HepG2 (cell line): ENCODE data around the gene GALNT5.

Experiments used
- BCLAF1 ChIP-seq: fragments of 450-650 bp; IDR thresholded peaks from 2 replicates; pipeline ENCODE4 v1.6.1; 2017; ENCODE audit warnings: mild to moderate bottlenecking
- EP300 ChIP-seq, 3 experiments: sonication (generic) in 1 of 3; formaldehyde crosslinking in 1 of 3; IDR thresholded peaks; 2 replicates each; pipeline versions ENCODE4 v1.5.1 to v1.6.1; 2011 to 2020; ENCODE audit warnings: low read depth in 2 of 3, low read length in 2 of 3, borderline replicate concordance in 1 of 3, improper control_type of control experiment in 1 of 3, mild to moderate bottlenecking in 1 of 3, missing genetic modification reagents in 1 of 3, moderate library complexity in 1 of 3
- ETV6 ChIP-seq: sonication (generic); formaldehyde crosslinking; conservative IDR thresholded peaks from 2 replicates; pipeline ENCODE4 v1.4.0; 2020; ENCODE audit warnings: missing genetic modification reagents
- GMEB2 ChIP-seq: IDR thresholded peaks from 2 replicates; pipeline ENCODE4 v1.6.1; 2016; ENCODE audit warnings: missing biosample characterization, missing genetic modification reagents, low read depth
- HES4 ChIP-seq: sonication (generic); formaldehyde crosslinking; IDR thresholded peaks from 2 replicates; pipeline ENCODE4 v1.9.0; 2021; ENCODE audit warnings: mild to moderate bottlenecking, missing genetic modification reagents, borderline replicate concordance
- MYC ChIP-seq: sonication (generic); formaldehyde crosslinking; IDR thresholded peaks from 2 replicates; pipeline ENCODE4 v1.9.0; 2021; ENCODE audit warnings: missing genetic modification reagents, borderline replicate concordance
- SP1 ChIP-seq, 2 experiments: fragments of 450-650 bp in 1 of 2; sonication (generic) in 1 of 2; formaldehyde crosslinking in 1 of 2; IDR thresholded peaks; 2 replicates each; pipeline versions ENCODE4 v1.4.0 to v1.6.1; 2016 to 2020; ENCODE audit warnings: missing genetic modification reagents in 1 of 2
- SUZ12 ChIP-seq: fragments of 150-350 bp; IDR thresholded peaks from 2 replicates; pipeline ENCODE4 v1.6.1; 2014; ENCODE audit warnings: low read depth, low read length
- TOPORS ChIP-seq: sonication (generic); formaldehyde crosslinking; IDR thresholded peaks from 2 replicates; pipeline ENCODE4 v1.8.0; 2023; ENCODE audit warnings: mild to moderate bottlenecking, missing genetic modification reagents
- ZNF430 ChIP-seq: sonication (generic); formaldehyde crosslinking; IDR thresholded peaks from 2 replicates; pipeline ENCODE4 v1.9.0; 2021; ENCODE audit warnings: mild to moderate bottlenecking, missing genetic modification reagents
- ZNF878 ChIP-seq: sonication (generic); formaldehyde crosslinking; IDR thresholded peaks from 2 replicates; pipeline ENCODE4 v1.8.1; 2023; ENCODE audit warnings: mild to moderate bottlenecking, missing genetic modification reagents, moderate library complexity
- ZSCAN29 ChIP-seq: sonication (generic); formaldehyde crosslinking; conservative IDR thresholded peaks from 2 replicates; pipeline ENCODE4 v1.4.0; 2020; ENCODE audit warnings: mild to moderate bottlenecking, missing genetic modification reagents
- TF ChIP-seq, protein P1 (sequence below): sonication (generic); formaldehyde crosslinking; IDR thresholded peaks from 2 replicates; pipeline ENCODE4 v1.5.0; 2020; ENCODE audit warnings: mild to moderate bottlenecking, missing genetic modification reagents, moderate library complexity

GRCh38 chr2:157254041-157254440 lies 3.5 kb upstream of the GALNT5 start:
- TF ChIP-seq BCLAF1: no peak
- no peak for TF ChIP-seq TOPORS (CRISPR knock-in tag)
- TF ChIP-seq MYC (CRISPR knock-in tag): no peak
- no peak for TF ChIP-seq GMEB2
- TF ChIP-seq, protein P1, sequence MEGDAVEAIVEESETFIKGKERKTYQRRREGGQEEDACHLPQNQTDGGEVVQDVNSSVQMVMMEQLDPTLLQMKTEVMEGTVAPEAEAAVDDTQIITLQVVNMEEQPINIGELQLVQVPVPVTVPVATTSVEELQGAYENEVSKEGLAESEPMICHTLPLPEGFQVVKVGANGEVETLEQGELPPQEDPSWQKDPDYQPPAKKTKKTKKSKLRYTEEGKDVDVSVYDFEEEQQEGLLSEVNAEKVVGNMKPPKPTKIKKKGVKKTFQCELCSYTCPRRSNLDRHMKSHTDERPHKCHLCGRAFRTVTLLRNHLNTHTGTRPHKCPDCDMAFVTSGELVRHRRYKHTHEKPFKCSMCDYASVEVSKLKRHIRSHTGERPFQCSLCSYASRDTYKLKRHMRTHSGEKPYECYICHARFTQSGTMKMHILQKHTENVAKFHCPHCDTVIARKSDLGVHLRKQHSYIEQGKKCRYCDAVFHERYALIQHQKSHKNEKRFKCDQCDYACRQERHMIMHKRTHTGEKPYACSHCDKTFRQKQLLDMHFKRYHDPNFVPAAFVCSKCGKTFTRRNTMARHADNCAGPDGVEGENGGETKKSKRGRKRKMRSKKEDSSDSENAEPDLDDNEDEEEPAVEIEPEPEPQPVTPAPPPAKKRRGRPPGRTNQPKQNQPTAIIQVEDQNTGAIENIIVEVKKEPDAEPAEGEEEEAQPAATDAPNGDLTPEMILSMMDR (CRISPR knock-in tag): no peak
- no peak for TF ChIP-seq ZSCAN29 (CRISPR knock-in tag)
- no peak for TF ChIP-seq HES4 (CRISPR knock-in tag)
- no peak for TF ChIP-seq ZNF430 (CRISPR knock-in tag)
- TF ChIP-seq SP1 (IDR thresholded peaks at IDR 0.05): no peak
- no peak for TF ChIP-seq SP1 (CRISPR knock-in tag; IDR thresholded peaks at IDR 0.05)
- no peak for TF ChIP-seq ZNF878 (CRISPR knock-in tag)
- no peak for TF ChIP-seq ETV6 (CRISPR knock-in tag)
- TF ChIP-seq EP300 (IDR thresholded peaks at IDR 0.05; ENCODE audit: low read depth in 2 of 2, low read length in 2 of 2): no peak
- no peak for TF ChIP-seq EP300 (CRISPR knock-in tag; IDR thresholded peaks at IDR 0.05; ENCODE audit: borderline replicate concordance)
- TF ChIP-seq SUZ12: no peak
